NK-92 treated with Interleukin-12 subunit alpha and Interleukin-12 subunit beta, amount 100 ng/mL, for 24 hours (cell line): ENCODE data around the gene NCMAP.
"Not testable (repeated sequence)": the region's sequence is repeated elsewhere in the genome, so short reads cannot be mapped to it uniquely, and the experiment has no call there.

Source experiments
- DNase-seq: peaks from one replicate; lab custom pipeline; 2025; lab: John Stamatoyannopoulos, UW

Gene NCMAP

GRCh38 chr1:24555591-24556413 lies at the start of gene NCMAP:
Gene NCMAP (plus strand): TSS chr1:24556087. CDS start chr1:24595431, 39,344 bp downstream.
- no peak for DNase-seq

- DNase-seq: no peak
Measured at GRCh38 chr1:24506691-24507381, 49.1 kb upstream of the NCMAP start.

- no peak for DNase-seq
Measured at GRCh38 chr1:24507405-24507804, 48.5 kb upstream of the NCMAP start.

- no peak for DNase-seq
Measured at GRCh38 chr1:24508911-24509310, 47.0 kb upstream of the NCMAP start.

- DNase-seq: no peak
Measured at GRCh38 chr1:24513706-24514105, 42.2 kb upstream of the NCMAP start.

- no peak for DNase-seq
Measured at GRCh38 chr1:24514946-24515345, 40.9 kb upstream of the NCMAP start.

GRCh38 chr1:24515671-24516209 lies 40.1 kb upstream of the NCMAP start:
- not testable (repeated sequence) for DNase-seq

- DNase-seq: no peak
Measured at GRCh38 chr1:24516506-24516905, 39.4 kb upstream of the NCMAP start.

GRCh38 chr1:24517898-24518297 lies 38.0 kb upstream of the NCMAP start:
- no peak for DNase-seq

- not testable (repeated sequence) for DNase-seq
Measured at GRCh38 chr1:24520282-24520681, 35.6 kb upstream of the NCMAP start.

- DNase-seq: no peak
Measured at GRCh38 chr1:24525606-24526005, 30.3 kb upstream of the NCMAP start.

GRCh38 chr1:24526045-24526444 lies 29.8 kb upstream of the NCMAP start:
- no peak for DNase-seq

- peak; percentile 6 for DNase-seq
Measured at GRCh38 chr1:24526940-24527542, 28.8 kb upstream of the NCMAP start.

- DNase-seq: no peak
Measured at GRCh38 chr1:24528744-24529143, 27.1 kb upstream of the NCMAP start.

- not testable (repeated sequence) for DNase-seq
Measured at GRCh38 chr1:24529292-24529691, 26.6 kb upstream of the NCMAP start.

GRCh38 chr1:24535021-24535424 lies 20.9 kb upstream of the NCMAP start:
- peak; percentile 76 for DNase-seq

GRCh38 chr1:24535778-24536177 lies 20.1 kb upstream of the NCMAP start:
- no peak for DNase-seq

- peak; percentile 68 for DNase-seq
Measured at GRCh38 chr1:24536391-24536840, 19.5 kb upstream of the NCMAP start.

- no peak for DNase-seq
Measured at GRCh38 chr1:24540051-24540905, 15.6 kb upstream of the NCMAP start.

- DNase-seq: peak; percentile 28
Measured at GRCh38 chr1:24540906-24541710, 14.8 kb upstream of the NCMAP start.
